GM04504 (cell line): ENCODE results near the gene GRIA4.
"Not testable (repeated sequence)": the region's sequence is repeated elsewhere in the genome, so short reads cannot be mapped to it uniquely, and the experiment has no call there.

Experiments
- DNase-seq: peaks from one replicate; pipeline ENCODE4 v3.0.0-alpha.2; 2012; ENCODE audit warnings: low read depth

Gene GRIA4

GRCh38 chr11:105860105-105860504 lies 250.2 kb downstream of the GRIA4 start:
- no peak for DNase-seq

- DNase-seq = no peak
Measured at GRCh38 chr11:105861225-105861624, 251.4 kb downstream of the GRIA4 start.

DNA sequence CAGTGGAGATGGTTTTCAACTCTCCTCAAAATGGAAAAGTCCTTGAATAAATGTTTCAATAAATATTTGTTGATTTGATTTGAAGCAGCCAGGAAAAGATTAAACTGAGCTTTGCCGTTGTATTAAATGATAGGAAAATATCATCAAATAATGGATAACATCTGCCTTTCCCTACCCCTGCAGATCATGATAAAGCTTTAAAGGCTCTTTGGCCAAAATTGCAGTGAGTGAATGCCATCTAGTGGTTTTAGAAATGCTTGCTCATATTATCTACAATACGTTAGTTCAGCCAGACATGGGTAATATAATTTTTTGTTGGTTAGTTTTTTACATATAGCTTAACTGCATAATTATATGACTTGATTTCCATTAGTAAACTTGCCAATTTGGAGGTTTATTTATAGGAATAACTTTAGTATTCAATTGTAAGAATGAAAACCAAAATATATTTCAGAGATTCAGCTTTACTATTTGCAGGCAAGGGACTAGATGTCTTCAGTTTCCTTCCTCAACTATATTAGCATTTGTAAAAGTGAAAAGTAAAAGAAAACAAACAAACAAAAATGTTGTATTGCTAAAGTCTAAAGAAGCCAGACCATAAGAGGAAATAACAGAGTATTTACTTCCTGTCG lies 253.0 kb downstream of the GRIA4 start:
- DNase-seq = peak; percentile 25

DNA sequence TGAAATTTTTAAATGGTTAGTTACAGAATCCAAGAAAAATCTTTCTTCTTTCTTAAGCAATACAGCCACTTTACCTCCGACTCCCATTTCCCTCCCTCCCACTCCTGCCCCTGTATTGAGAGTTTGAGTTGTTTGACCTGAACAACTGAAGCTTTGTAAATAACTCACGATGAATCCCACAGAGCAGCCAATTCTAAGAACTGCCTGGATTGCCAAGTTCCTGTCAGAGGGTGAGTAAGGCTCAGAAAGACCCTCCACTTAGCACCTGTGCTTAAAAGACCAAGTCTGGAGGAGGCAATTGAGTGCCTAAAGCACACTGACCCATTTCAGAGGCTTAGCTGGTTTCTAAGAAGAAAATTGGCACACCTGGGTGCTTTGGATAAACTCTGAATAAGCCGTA lies 253.7 kb downstream of the GRIA4 start:
- no peak for DNase-seq

GRCh38 chr11:105867742-105868141 lies 257.9 kb downstream of the GRIA4 start:
- no peak for DNase-seq

DNA sequence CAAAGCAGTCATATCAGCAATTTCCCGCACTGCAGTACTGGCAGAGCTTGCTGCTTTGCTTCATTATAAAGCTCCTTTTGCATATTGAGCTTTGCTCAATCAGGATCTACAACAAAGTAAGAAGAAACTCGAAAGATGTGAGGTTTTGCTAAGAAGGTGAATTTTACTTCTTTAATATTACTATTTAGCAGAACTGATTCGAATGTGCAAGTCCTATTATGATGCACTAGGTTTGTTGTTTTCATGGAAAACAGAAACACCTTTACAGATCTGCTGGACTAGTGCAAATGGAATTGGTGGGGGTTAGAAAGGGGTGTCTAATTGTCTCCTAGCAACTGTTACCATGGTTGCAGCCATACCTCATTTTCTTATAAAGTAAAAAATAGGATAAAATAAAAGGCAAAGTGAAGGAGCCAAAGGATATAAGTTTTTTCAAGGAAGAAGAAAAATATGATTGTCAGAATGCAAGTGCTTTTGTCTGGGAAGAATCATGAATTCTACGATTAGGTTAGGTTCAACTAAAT lies 259.0 kb downstream of the GRIA4 start:
- no peak for DNase-seq

- DNase-seq = no peak
Measured at GRCh38 chr11:105870516-105871113, 260.7 kb downstream of the GRIA4 start.

DNA sequence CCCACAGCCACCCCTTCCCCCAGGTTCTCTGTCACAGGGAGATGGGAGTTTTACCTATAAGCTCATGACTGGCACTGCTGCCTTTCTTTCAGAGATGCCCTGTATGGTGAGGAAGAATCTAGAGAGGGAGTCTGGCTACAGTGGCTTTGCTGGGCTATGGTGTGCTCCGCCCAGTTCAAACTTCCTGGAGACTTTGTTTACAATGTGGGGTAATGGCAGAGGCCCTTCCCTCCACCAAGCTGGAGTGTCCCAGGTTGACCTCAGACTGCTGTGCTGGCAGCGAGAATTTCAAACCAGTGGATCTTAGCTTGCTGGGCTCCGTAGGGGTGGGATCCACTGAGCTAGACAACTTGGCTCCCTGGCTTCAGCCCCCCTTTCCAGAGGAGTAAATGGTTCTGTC lies 268.6 kb downstream of the GRIA4 start:
- no peak for DNase-seq

DNA sequence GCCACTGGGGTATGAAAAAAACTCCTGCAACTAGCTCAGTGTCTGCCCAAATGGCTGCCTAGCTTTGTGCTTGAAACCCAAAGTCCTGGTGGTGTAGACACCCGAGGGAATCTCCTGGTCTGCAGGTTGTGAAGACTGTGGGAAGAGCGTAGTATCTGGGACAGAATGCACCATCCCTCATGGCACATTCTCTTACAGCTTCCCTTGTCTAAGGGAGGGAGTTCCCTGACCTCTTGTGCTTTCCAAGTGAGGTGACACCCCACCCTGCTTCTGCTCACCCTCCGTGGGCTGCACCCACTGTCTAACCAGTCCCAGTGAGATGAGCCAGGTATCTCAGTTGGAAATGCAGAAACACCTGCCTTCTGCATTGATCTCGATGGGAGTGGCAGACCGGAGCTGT lies 269.1 kb downstream of the GRIA4 start:
- not testable (repeated sequence) for DNase-seq

- DNase-seq = no peak
Measured at GRCh38 chr11:105881027-105881426, 271.2 kb downstream of the GRIA4 start.

- no peak for DNase-seq
Measured at GRCh38 chr11:105884436-105884835, 274.6 kb downstream of the GRIA4 start.

- no peak for DNase-seq
Measured at GRCh38 chr11:105891685-105892084, 281.8 kb downstream of the GRIA4 start.

- no peak for DNase-seq
Measured at GRCh38 chr11:105897161-105897560, 287.3 kb downstream of the GRIA4 start.

- no peak for DNase-seq
Measured at GRCh38 chr11:105899772-105900171, 289.9 kb downstream of the GRIA4 start.

GRCh38 chr11:105900515-105901035 lies 290.7 kb downstream of the GRIA4 start:
- no peak for DNase-seq

- no peak for DNase-seq
Measured at GRCh38 chr11:105903113-105903512, 293.2 kb downstream of the GRIA4 start.

DNA sequence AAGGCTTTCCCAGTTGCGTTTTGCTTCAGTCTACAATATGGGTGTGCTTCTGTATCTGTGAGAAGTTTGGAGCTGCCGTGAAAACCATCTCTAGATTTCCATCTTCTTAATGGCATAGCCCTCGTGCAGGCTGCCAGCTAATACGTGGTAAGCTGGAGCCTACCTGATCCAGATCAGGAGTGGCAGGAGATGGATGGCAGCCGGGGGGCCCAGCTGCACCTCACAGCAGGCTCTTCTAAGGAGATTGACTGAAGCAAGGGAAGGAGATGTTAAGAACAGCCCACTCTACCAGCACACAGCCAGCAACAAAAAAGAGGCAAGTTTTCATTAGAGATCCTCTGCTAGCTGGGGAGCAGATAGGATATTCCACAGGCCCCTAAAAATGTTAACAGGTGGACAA lies 296.6 kb downstream of the GRIA4 start:
- no peak for DNase-seq

GRCh38 chr11:105907319-105907718 lies 297.4 kb downstream of the GRIA4 start:
- DNase-seq = no peak

DNA sequence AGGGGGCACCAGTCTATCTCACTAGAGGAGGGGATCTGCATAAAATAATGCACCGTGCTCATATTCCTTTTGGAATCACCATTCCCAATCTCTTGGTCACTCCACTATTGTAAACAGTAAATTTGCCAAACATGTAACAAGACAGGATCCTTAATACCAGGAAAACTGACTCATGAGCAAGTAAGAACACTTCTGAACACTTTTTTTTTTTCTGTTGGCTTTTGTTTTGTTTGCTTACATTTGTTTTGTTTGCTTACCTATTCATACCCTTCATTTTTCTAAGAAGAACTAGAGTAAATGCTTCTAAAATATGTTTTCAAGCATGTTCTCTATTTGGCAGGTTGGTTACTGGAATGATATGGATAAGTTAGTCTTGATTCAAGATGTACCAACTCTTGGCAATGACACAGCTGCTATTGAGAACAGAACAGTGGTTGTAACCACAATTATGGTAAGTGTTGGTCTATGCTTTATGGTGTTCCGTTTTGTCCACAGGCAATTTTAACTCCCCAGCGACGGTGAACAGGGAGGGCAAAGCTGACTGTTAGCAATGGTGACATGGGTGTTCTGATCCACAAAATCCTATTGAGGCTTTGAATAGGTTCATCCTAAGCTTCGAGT lies 300.3 kb downstream of the GRIA4 start:
- no peak for DNase-seq

GRCh38 chr11:105911454-105911853 lies 301.6 kb downstream of the GRIA4 start:
- no peak for DNase-seq

GRCh38 chr11:105912666-105913065 lies 302.8 kb downstream of the GRIA4 start:
- DNase-seq = no peak

DNA sequence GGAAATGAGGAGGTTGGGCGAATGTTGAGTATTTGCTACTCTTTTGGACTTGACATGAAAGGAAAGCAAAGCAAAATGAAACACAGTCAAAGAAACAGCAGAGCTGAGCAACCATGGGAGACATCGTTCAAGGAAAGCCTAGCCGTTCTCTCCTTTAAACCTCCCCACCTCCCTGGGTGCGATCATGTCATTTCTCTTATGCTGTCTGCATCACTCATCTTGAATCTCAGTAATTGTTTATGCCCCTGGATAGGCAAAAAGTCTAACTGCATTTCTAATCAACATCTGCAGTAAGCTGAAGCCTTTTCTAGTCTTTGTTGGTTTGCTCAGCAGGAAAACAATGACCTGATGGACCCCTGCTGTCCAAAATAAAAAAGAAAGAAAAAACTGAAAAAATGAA lies 305.1 kb downstream of the GRIA4 start:
- DNase-seq = no peak

- no peak for DNase-seq
Measured at GRCh38 chr11:105918039-105918438, 308.2 kb downstream of the GRIA4 start.
